SW480 (cell line): ENCODE results near the gene PALLD.

Experiments used
- DNase-seq: peaks from one replicate; pipeline ENCODE4 v3.0.0-alpha.2; 2016; ENCODE audit warnings: low spot score

PALLD gene

DNA sequence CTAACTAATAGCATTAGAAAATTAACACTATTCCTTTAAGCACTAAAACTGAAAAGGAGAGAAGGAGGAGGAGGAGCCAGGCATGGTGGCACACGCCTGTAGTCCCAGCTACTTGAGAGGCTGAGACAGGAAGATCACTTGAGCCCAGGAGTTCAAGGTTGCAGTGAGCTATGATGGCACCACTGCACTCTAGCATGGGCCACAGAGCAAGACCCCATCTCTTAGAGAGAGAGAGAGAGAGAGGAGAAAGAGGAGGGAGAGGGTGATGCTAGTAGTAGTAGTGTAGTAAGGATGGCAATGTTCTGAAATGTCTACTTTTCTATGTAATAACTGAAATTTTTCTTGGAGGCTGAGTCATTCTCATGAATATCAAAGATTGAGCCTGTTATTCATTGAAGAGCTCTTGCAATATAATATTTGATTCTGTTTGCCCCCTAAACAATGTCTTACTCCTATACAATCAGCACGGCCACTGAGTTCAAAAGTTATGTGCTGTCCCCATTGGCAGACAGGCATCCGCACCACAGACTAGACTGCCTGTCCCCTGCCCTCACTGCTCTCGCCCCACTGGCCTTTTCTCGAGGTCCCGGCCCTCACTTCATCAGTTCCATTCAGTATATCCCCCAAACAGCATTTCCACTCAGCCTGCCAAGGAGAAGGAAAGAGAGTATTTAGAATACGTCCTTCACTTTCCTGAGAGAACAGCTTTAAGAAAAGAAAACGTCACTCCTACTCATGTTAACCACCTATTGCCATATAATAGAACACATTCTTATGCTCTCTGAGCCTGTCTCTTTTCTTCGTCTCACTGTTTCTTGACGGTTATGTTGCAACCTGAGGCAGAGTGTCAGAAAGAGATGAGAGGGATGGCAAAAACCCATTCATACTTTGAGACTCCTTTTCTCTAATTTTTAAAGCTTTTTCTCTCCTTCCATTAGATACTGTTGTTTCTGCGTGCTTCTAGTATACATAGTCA is 238.1 kb downstream of the PALLD start:
- DNase-seq, result no peak

DNA sequence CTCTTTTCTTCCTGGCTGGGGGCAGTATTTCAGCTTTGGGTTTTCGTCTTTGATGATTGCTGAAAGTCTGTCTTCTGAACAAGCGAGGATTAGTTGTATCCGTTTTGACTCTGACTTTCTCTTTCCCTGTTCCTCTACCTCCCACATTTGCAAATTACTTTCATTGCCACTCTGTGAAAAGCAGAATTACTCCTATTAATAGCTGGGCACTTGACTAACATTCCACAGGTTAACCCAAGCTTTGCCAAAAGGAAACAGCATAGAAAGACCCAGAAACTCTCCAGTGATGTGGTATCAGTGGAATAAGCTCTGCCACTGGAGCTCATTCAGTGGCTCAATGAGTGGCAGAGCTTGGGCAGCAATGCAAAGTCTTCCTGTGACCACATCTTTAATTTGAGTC is 238.9 kb downstream of the PALLD start:
- DNase-seq, result no peak

DNA sequence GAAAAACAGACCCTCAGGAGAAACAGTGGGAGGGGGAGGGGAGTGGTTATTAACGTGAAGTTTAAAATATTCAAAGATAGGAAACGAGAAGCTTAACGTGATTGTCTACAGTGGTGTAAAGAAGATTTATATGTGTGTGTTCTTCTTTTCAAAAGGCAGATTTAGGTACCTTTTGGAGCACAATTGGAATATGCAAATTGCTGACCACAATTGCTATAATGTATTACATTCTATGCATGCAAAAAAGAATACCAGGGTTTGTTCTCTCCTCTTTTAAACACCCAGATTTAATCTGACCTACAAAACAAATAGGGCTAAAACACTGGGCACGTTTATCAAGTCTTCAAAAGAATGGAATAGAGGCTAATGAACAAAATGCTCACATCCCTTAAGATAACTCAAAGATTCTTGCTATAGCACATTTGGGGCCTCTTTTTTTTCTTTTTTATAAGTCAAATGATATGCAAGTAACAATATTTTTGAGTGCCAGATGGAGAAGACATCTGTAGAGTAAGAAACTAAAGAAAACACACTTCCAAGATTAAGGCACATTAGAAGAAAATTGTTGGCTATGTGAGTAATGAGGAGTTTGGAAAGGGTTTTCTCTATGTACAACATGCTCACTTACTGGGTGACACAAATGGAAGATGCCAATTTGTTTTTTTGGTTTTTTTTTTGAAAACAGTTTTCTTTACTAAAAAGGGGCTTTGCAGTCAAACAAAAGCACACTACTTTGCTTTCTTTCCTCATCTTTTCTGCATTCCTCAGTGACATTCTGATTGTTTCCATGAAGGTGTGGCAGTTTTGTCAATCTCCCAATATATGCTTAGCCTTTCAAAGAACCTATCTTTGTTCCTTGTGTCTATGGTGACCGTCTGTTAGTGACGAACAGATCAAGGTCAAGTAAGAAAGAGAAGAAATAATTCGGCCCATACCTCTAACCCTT is 240.3 kb downstream of the PALLD start:
- DNase-seq, result no peak

DNA sequence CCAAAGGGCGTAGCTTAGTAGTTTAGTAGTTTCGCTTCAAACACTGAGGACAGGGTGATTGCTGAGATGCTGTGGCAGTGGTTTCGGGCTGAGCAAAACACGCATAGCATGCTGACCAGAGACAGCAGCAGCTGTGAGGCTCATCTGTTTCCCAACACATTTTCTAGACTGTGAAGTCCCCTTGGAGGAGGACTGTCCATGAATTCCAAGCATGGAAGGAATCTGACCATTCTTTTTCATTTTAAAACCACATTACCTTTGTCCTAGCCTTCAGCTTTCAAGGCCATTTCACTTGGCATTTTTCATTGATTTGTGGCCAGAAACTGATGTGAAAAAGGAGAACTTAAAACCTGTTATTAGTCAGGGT is 240.9 kb downstream of the PALLD start:
- DNase-seq, result no peak

DNA sequence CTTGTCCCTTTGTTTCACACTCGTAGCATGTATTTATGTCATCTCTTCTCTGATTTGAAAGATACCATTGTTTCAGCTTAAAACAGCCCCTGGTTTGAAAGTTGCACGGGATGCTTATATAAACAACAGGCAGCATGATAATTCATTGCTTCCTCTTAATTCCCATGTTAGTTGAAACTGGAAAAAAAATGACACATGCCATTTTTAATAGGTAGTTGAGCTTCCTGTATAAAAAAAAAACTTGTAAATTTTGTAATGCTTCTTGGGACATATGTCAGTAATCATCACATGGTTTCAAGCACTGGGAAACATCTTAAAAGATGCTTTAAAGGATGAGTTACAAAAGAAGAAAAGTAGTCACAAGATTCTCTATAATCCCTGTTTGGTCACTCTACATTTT is 243.0 kb downstream of the PALLD start:
- DNase-seq, result no peak

DNA sequence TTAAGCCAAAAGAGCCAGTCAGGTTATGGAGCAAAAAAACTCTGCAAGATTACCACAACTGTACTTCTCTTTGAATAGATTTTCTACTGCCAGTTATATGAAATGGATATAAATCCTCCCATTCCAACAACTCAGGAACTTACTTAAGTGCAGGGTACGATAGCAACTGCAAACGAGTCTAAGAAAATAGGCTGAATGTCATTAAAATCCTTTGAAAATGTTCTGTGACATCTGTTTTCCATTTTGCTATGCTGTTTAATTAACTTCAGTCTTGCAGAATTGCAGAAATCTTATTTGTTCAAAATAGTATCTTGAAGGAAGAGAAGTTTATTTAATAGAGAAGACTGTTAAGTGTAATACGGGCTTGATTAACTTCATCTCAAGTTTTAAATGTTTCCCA is 243.8 kb downstream of the PALLD start:
- DNase-seq, result no peak

DNA sequence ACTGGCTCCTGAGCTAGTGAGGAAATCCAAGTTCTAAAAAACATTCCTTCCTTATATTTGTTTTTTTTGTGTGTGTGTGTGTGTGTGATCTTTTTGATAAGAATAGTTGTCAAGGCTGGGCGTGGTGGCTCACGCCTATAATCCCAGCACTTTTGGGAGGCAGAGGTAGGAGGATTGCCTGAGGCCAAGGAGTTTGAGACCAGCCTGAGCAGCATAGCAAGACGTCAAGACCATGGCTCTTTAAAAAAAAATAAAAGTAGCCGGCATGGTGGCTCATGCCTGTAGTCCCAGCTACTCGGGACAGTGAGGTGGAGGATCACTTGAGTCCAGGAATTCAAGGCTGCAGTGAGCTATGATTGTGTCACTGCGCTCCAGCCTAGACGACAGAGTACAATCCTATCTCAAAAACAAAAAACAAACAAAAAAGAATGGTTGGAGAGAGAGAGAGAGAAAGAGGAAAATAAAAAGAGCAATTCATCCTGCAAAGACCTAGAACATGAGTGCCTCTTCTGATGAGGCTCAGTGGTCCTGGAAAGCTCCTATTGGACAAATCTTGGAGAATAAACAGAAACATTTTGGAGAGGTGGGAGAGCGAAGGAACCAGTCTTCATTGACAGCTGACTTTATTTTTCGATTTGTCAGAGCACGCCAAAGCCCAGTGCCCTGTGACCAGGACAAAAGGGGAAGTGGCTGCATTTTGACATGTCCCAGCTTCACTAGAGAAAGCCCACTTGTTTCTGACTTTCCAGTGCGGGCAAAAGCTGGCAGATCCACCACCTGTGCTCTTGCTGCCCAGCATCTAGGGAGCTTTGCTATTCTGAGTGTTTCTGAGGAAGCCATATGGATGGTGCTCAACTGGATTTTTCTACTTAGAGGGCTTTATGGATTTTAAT is 244.7 kb downstream of the PALLD start:
- no peak for DNase-seq

DNA sequence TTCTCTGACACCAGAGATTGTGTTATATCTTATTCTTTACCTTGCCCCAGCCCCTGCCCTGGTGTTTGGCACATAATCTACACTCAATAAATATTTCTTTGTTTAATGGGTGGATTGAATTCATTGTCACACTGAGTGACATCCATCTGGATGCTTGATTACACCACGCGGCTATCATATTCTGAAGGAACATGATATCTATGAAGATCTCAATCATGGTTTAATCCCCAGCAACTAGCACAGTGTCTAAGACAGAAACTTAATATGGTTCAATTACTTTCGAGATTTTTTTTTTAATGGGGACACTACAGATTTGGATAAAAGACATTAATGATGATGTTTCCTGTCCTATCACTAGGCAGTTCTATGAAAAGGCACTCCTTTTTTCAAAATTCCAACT is 246.3 kb downstream of the PALLD start:
- no peak for DNase-seq

DNA sequence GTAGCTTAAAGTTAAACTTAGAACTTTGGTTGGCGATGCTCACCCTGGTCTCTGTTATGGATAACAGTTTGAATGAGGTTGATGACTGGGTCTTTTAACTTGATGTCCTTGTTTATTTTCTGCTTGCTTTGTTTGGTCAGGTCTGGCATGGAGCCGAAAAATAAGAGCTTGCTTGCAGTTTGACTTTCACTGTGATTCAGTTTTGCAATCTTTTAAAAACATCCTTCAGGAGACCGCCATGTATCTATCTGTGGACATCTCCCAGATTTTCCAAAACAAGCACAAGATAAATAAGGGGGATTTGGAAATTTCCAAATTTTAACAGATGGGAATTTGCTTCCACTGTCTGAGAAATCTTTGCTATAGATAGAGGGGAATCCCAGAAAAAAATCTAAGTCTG is 246.7 kb downstream of the PALLD start:
- DNase-seq, result no peak

DNA sequence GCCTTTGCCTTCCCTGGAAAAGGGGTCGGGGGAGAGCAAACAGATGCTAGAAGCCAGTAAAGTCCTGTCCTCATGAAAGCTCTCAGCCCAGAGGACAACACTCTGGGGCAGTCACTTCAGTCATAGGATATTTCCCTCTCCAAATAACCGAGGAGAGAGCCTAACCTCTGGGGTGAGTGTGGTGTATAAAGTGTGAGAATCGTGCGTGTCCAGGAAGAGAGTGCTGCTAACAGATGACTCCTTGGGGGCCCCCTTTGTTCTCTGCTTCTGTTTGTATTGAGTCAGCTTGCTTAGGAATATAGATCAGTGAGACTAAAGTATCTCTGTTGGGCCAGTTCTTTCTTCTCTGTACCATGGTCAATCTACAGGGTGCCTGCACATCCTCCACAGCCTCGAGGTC is 247.2 kb downstream of the PALLD start:
- no peak for DNase-seq

DNA sequence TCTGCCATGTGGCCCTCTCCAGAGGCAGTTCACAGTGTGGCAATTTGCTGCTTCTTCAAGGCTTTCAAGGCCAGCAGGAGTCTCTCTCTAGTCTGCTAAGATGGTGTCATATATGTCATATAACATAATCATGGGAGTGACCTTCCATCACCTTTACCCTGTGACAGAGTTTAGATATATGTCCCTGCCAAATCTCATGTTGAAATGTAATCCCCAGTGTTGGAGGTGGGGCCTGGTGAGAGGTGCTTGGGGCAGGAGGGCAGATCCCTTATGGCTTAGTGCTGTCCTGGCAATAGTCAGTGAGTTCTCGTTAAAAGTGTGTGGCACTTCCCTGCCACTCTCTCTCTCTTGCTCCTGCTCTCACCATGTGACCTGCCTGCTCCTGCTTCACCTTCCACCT is 252.0 kb downstream of the PALLD start:
- no peak for DNase-seq

DNA sequence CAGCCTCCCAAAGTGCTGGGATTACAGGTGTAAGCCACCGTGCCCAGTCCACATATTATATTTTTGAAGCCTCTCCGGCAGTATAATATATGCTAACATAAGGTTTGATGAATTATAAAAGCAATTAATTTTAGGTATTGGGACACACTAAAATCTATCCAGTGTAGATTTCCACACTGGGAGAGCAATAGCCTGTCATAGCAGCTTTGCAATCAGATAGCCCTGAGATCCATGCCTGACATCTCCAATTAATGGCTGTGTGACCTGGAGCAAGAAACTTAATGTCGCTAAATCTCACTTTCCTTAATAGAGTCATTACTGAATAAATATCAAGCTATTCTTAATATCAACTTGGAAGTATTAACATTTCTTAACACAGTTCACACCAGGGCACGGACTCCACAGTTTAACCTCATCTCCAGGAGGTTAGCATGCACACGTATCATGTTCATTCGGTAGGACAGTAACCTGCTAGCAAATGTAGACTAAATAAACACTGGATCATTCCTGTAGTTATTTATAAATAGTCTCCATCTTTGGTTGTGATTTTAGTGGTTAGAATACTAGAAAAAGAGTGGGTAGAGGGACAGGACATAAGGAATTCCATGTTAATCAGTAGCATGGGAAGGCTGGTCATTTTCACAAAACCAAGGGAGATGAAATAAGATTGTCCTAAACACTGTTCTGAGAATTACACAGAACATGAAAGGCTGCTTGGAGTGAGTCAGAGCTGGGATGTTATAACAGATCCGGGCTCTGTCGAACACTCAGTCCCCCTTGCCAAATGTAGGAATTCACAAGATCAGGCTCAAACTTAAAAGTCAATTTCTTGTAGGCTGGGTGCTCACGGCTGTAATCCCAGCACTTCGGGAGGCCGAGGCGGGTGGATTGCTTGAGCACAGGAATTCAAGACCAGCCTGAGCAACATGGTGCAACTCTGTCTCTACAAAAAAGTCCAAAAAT is 254.7 kb downstream of the PALLD start:
- no peak for DNase-seq

DNA sequence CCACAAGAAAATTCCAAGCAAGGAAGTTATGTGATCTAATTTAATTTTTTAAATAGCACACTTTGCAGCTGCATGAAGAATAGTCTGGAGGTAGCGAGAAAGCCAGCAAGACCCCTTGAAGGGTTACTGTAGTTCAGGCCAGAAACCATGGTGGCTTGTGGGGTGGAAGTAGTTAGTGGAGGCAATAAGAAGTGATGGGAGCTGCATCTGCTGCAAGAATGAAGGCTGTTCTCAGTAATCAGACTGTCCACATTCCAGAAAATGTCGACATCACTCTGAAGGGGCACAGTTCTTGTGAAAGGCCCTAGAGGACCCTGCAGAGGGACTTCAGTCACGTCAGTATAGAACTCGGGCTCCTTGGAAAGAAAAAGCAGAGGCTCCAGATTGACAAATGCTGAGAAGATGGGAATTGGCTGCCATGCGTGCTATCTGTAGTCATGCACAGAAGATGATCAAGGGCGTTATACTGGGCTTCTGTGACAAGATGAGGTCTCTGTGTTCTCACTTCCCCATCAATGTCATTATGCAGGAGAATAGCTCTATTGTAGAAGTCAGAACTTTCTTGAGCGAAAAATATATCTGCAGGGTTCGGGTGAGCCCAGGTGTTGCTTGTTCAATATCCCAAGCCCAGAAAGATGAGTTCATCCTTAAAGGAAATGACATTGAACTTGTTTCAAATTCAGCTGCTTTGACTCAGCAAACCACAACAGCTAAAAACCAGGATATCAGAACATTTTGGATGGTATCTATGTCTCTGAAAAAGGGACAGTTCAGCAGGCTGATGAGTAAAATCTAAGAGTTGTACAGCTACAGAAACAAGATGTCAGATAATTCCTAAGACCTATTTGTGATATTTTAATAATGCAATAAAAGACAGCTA is 259.0 kb downstream of the PALLD start:
- DNase-seq, result no peak

DNA sequence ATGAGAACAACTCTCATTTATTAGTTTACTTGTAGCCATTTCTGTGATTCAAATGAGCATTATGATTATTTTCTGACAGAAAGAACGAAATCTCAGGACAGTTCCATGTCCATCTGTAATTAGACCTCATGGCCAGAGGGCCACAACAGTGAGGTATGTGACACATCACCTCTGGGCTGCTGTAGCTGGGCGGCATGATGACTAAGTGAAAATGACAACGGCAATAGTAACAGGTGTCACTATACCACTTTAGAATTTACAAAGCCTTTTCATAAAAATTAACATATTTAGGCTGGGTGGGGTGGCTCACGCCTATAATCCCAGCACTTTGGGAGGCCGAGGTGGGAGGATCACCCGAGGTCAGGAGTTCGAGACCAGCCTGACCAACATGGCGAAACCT is 260.6 kb downstream of the PALLD start:
- no peak for DNase-seq

DNA sequence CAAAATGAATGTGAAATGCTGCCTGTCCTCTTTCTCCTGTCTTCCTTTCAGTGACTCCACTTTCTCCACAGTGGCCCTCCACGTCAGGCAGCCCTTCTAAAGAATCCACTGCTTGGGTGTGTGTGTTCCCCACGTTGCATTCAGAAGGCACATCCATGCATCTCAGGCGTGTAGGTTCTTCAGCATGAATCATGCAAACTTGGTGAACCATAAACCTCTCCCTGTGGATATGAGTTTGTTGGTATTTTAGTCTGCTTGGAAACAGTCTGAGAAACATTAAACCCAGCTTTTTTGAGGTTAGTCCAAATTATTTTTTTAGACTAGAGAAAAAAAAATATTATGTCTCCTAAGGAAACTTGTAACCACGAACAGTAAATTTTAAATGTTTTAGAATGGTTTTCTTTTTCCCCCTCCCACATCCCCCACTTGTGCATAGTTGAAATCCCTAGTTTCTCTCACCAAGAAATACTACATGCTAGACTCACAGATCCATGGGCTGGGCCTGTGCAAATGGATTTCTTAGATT is 261.6 kb downstream of the PALLD start:
- no peak for DNase-seq

DNA sequence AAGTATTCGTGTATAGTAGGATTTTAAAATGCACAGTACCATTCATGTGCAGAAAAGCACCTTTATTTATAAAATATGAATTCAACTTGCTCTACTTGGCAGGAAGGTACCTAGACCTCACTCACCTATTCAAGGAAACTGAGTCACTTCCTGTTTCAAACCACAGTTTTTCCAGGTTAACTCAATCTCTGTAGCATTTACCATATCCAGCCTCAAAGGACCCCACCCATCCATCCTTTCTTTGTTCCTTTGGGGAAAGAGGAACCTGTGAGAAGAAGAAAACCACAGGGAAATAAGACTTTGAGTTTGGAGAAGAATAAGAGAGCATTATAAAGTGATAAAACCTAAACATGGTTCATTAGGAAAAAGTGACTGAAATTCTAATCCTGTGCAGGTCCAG is 262.5 kb downstream of the PALLD start:
- DNase-seq, result no peak

DNA sequence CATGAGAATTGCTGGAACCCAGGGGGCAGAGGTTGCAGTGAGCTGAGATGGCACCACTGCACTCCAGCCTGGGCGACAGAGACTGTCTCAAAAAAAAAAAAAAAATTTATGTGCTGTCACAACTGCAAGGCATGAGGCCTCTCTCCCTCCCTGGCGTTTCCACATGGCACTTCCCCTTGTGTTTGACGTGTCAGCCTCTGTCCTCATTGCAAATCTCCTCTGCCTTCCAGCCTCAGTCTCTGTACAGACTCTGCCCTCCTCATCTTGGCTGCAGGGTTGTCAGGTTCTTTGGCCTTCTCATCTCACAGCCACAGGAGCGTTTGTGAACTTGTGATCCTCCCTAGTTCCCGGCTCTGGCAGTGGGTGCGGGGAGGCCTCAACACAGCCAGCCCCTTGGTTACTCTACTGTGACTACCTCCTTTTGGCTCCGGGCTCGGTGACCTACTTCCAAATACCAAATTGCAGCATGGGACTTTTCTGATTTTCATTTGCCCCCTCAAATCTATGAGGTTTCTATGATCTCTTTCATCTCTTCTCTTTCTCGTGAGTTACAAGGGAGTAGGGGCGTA is 263.2 kb downstream of the PALLD start:
- DNase-seq, result no peak

DNA sequence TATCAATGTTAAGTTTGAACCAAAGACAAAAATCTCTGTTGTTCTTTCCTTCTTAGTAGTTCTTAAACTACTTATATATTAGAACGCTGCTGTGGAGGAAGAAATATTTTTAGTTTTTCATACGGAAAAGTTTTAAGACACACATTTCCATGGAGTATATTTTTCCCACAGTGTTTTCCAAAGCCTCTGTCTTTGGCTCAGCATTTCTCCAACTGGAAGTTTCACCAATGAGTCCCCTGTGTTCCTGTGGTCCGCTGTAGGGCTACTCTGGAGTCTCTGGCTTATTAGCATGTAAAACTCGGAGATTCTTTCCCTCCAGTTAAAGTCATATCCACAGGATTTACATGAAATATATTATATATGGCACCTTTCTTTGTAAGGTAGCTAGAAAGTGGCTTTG is 264.2 kb downstream of the PALLD start:
- DNase-seq, result no peak

DNA sequence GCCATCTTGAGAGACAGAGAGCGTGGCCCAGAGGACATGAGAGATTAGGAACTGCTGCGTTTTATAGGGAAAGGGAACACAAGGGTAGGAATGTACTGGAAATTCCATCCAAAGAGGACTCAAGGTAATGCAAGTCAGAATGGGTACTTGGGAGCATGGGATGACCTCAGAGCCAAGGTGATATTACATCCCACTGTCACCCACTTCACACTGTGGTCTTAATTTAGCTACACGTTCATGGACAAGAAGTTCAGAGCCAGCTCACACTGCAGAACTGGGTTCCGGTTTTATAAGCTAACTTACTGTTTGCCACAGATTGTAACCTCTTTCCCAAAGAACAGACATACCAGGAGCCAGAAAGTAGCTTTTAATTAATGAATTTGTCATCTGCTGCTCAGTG is 268.5 kb downstream of the PALLD start:
- no peak for DNase-seq
